Stimulated activated CD4-positive, alpha-beta T cell treated with anti-CD3 and anti-CD28 coated beads, Interleukin-4, amount 100 ng/mL, for 24 hours (primary cell): ENCODE data around the gene CST9.
"Not testable (repeated sequence)": the region's sequence is repeated elsewhere in the genome, so short reads cannot be mapped to it uniquely, and the experiment has no call there.

ENCODE experiments used
- DNase-seq: peaks from one replicate; pipeline ENCODE4 v3.0.0-alpha.2; 2020

CST9 gene

GRCh38 chr20:23637282-23638221, 31.8 kb upstream of the CST9 start, which contains the start of gene CST3:
Gene CST3, minus strand, starts transcription at chr20:23637955. Its CDS starts 93 bp downstream, at chr20:23637862.
- DNase-seq, result no peak

DNA sequence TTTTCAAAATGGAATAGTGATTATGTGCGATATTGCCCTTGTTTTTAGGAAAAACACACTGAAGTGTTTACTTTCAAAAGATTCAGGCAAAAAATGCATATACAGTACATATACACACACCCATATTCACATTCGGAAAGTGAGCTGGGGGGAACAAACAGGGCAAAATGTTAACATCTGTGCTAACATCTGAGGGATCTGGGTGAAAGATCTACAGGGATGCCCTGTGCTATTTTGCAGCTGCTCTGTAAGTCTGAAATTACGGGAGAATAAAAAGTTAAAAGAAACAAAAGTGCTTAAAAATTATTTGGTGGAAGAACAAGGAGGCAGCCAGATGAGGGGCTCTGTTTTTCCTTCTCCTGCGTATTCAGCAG, 31.2 kb upstream of the CST9 start:
- no peak for DNase-seq

DNA sequence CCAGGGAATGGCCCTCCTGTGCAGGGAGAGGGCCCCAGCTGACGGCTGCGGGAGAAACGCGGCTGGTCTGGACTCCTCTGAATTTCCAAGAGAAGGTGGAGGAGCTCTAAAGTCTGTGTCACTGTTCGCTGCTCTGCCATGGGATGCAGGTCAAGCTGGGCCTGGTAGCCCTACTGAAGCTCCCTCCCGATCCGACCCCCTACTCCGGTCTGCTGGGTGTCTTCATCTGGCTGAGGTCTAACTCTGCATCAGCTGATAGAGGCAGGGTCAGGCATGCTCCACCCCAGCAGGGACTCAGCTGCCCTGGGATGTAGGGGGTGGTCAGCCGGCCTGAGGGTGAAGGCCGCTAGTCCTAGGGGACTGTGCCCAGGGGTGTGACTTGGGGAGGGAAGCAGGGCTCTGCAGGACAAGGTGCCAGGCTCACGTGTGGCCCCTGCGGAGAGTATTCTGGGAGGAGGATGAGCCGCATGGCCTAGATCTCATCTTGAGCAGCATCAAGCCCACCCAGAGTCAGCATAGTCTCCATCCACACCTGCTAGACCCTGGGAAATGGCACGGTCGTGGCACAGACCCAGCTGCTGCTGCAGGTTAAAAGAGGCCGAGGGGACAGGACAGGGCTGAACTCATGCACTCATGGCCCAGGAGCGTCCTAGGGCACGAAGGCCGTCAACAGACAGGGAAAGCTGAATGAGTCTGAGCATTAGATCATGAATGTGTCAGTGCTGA, 30.6 kb upstream of the CST9 start:
- DNase-seq, result no peak

DNA sequence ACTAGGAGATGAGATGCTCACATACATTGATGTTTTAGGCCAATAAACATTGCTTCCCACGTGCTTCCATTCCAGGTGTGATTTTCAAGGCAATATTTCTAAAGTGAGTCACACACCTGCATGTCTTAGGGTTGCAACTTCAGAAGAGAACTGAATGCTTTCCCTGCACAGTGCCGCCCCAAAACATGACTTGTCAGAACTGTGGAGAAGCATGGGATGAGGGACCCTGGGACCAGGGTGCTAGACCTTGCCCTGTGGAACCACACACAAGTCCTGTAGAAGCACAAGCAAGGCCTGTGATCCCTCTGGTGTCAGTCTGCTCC, 30.0 kb upstream of the CST9 start:
- DNase-seq, result not testable (repeated sequence)

- DNase-seq, result no peak
These were observed 29.5 kb upstream of the CST9 start for GRCh38 chr20:23634985-23635767.

DNA sequence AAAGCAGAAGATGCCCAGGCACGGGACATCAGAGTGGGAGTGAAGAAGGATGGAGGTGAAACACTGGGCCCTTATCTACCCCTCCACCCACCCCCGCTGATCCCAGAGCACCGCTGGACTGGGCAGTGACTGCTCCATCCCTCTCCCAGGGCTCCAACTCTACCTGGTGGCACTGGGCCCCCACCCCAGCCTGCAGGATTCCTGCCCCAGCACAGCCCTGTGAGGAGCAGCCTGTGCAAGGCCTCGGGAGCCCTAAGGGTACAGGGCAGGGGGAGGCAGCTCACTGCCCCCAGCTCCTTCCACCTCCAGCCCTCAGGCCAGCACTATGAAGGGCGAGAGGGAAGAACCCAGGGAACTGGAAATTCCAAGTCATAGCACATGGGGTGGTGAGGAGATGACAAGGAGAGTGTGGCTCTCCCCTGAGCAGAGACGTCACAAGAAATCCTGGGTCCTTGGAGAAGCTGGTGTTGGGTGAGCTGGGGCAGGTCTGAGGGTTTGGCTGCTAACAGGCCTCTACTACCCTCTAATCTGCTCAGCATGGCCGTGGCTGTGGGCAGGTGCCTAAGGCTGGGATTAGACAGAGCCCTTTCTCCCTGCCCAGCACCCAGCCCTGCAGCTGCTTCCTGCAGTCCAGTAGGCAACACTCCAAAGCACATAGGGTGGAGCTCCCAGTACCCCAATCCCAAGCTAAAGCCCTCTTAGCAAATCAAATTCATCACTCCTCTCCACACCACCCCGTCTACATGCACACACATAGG, 28.5 kb upstream of the CST9 start:
- DNase-seq, result no peak

DNA sequence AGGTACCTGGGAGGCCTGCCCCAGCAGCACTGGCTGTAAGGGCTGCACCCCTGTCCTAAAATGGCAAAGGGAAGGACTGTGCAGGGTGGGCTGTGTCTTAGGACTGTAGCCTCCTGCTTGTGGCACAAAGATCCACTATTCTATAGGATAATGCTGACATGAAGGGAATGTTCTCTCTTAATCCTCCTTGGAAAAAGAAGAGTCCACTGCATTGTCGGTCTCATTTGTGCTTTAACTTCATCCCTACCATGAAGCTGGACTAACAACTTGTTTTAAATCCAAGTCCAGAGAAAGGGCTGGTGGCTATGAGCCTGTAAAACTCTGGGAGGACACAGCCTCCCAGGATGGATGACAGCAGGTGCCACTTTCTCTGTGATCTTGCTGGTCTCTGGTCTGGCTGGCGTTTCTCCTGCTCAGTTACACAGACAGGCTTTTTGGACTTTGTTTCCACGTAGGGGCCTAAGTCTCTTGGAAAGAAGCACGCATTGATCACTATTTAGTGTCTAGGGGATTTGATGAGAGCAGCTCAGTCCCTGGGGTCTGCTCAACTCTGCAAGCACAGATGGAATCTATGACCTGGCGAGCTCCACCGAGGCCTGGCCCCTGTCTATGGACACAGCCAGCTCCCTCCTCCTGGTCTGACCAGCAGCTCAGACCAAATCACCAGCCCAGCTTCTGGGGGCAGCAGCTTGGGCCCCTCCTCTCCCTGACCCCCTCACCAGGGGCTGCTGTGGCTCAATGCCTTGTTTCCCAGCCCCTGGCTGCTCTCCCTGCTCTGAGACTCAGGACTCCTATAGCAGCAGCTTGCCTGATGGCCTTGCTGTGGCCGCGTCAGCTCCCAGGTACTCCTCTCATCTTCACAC, 27.2 kb upstream of the CST9 start:
- DNase-seq, result no peak

GRCh38 chr20:23631981-23632710, 26.4 kb upstream of the CST9 start:
- no peak for DNase-seq

GRCh38 chr20:23631226-23631822, 25.6 kb upstream of the CST9 start:
- no peak for DNase-seq

GRCh38 chr20:23630392-23630849, 24.7 kb upstream of the CST9 start:
- no peak for DNase-seq

DNA sequence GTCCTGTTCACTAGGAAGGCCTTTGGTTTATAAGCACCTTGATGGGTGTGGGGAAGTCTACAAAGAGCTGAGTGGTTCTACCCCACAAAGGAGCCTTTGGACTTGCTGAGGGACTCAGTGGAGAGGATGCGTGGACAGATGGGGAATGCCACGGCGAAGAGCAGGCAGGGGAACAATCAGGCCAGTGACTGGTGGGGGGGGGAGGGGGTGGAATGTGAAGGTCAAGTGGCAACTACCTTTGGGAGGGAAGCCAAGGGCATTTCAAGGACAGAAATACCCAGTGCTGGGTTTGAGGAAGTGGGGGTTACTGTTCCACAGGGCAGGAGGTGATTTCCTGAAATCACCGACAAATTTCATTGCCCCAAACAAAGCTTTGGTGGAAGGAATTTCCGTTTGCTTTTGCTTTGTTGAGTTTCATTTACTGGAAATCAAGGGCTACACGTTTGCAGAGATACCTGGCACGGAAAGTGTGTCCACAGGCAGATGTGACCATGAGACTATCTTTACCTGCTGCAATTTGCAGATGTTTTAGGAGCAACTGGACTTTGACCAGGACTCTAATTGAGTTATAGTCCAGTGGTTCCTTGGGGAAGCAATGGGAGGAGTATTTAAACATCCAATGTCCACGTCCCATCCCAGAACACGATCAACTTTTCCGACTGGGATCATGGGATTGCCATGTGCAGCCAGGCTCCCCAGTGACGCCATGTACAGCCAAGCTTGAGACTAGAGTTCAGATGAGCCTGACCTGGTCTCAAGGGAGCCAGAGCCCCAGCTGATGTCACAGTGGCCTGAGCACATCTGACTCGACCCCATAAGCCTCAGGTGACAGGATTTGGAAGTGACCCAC, 24.1 kb upstream of the CST9 start:
- DNase-seq, result no peak

DNA sequence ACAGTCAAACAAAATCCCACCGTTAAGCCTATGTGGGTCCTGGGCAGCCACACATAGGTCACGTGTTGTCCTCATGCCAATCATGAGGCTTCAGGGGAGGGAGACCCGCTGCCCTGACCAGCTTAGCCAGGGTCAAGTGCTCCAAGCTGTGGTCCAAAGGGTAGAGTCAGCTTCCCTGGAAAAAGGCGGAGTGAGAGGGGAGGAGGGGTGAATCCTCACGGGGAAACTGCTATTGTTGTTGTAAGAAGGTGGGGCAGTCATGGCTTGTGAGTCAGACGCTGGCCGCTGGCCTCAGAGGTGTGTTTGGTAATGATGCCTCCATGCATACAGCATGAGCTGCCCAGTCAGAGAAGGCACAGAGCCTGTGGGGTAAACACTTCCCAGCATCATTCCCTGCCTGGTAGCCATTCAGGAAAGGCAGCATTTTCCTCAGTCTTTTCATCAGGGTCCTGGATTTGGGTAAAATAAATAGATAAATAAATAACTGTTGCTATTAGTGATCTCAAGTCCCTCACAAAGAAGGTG, 23.4 kb upstream of the CST9 start:
- no peak for DNase-seq

DNA sequence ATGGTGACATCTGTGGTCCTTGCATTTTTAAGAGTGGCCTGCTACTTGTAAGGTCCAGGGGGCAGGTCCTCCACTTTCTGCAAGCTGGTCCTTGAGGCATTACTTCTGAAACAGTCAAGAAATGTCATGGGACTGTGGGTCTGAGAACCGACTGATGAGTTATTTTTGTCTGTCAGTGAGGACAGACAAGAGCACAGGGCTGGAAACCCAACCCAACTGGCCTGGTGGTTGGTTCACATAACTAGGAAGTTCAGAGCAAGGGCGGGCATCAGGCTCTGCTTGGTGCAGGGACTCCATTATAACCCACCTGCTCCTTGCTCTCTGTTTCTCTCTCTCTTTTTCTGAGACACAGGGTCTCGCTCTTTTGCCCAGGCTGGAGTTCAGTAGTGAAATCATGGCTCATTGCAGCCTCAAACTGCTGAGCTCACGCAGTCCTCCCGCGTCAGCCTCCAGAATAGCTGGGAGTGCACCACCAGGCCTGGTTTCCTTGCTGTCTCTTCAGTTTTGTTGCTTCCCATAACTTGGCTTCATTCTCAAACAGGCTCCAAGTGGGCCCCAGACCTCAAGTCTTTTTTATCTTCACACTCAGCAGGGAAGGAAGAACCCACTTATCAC, 22.8 kb upstream of the CST9 start:
- DNase-seq, result no peak

DNA sequence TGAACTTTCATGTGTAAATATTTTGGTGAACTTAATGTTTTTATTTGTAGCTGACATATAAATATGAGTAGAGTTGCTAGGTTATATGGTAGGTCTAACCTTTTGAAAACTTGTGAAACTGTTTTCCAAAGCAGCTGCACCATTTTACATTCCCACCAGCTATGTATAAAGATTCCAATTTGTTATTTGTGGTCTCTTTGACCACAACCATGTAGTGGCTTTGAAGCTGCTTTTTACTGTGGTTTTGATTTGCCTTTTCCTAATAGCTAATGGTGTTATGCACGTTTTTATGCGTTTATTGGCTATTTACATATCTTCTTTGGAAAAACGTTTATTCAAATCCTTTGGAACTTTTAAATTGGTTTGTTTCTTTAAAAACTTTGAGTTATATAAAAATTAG, 21.8 kb upstream of the CST9 start:
- DNase-seq, result no peak

DNA sequence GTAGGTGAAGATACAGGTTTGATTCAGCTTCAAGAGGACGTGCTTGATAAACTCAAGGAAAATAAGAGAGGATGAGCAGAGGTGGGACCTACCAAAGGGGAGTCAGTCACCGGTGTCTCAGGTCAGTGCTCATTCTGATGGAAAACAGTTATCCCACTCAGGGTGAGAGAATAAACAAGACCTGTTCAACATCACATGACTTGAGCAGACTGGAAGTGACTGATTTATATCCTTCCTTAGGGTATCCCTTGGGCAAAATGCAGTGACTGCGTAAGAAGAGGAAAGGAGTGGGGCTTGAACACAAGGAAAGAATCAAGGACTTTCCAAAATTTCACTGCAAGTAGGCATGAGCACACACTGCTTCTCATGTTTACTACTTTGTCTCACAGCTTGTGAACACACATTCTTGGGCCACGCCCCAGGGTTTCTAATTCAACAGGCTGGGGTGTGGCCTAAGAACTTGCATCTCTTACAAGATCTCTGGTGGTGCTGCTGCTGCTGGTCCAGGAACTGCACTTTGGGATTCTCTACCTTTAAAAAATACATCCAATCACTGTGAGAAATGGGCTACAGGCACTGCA, 20.4 kb upstream of the CST9 start:
- DNase-seq, result no peak

GRCh38 chr20:23625236-23625964, 19.7 kb upstream of the CST9 start:
- DNase-seq, result no peak

GRCh38 chr20:23624324-23624691, 18.6 kb upstream of the CST9 start:
- DNase-seq, result no peak
